Activated CD8-positive, alpha-beta T cell treated with anti-CD3 and anti-CD28 coated beads, Interleukin-2, amount 10 ng/mL, durations not matched to agents 7 days and 5 days (primary cell): ENCODE measurements around the gene UGCG. TPM values are rescaled to one million over a fixed set of nuclear protein-coding genes. Genes with fewer than 3 reads are reported as not detected.

Source experiments
- ATAC-seq: fragments of 150-1000 bp; cut with Tn5 transposase; one replicate; pipeline ENCODE4 v1.10.0; 2021; ENCODE audit warnings: moderate library complexity
- CTCF ChIA-PET: fragments of 350-600 bp; sonication (Branson Sonifier 250); formaldehyde crosslinking; loops from one replicate; lab custom pipeline; 2021; ENCODE audit warnings: antibody characterized with exemption; lab: Charles Lee
- POLR2A ChIA-PET: fragments of 350-600 bp; sonication (Branson Sonifier 250); formaldehyde crosslinking; loops from one replicate; lab custom pipeline; 2021; ENCODE audit warnings: antibody characterized with exemption; lab: Charles Lee
- DNase-seq: peaks from one replicate; pipeline ENCODE4 v3.0.0-alpha.2; 2020
- H3K27ac Mint-ChIP-seq: one replicate; pipeline ENCODE4 v1.8.0; 2021; ENCODE audit warnings: mild to moderate bottlenecking, mixed read lengths
- H3K27me3 Mint-ChIP-seq: one replicate; pipeline ENCODE4 v1.8.0; 2021; ENCODE audit warnings: low read depth, mixed read lengths
- H3K36me3 Mint-ChIP-seq: one replicate; pipeline ENCODE4 v1.8.0; 2021; ENCODE audit warnings: low read depth, mixed read lengths
- H3K4me1 Mint-ChIP-seq: one replicate; pipeline ENCODE4 v1.8.0; 2021; ENCODE audit warnings: low read depth, mixed read lengths
- H3K4me3 Mint-ChIP-seq: one replicate; pipeline ENCODE4 v1.8.0; 2021; ENCODE audit warnings: mild to moderate bottlenecking, mixed read lengths
- H3K9me3 Mint-ChIP-seq: one replicate; pipeline ENCODE4 v1.8.0; 2022; ENCODE audit warnings: mixed read lengths; ENCODE audit not compliant: insufficient read depth
- total RNA-seq, 2 experiments: library from RNA; stranded (reverse); gene quantifications; one replicate each; pipeline ENCODE4 v1.2.3, GENCODE V29; 2021

The UGCG gene
- total RNA-seq, 2 experiments from 2014 or later = 24.6 to 25.4 TPM

- H3K4me3 Mint-ChIP-seq = no peak overlapping the region
- no peak overlapping the region for H3K27ac Mint-ChIP-seq
- ChIA-PET POLR2A (interaction anchor here (0.9 kb wide), 2 partner anchors 9 to 27 kb away, joined by 3 to 5 read pairs; partner anchors contain the start of gene UGCG), CTCF (no interaction called here)
- no peaks in the 10 kb centered on the region for H3K9me3 Mint-ChIP-seq
- no peak for ATAC-seq
- H3K4me1 Mint-ChIP-seq = peaks cover 33% of the 10 kb centered on the region
- H3K27me3 Mint-ChIP-seq = no peaks in the 10 kb centered on the region
- no peak for DNase-seq
- H3K36me3 Mint-ChIP-seq = peaks cover 28% of the 10 kb centered on the region
Observed at GRCh38 chr9:111924281-111924680, 27.7 kb downstream of the UGCG start.

- H3K27ac Mint-ChIP-seq = no peak overlapping the region
- ChIA-PET CTCF (interaction anchor here (1.3 to 2.2 kb wide), 6 partner anchors 10 to 149 kb away, joined by 3 to 9 read pairs (median 4); partner anchors contain the start of gene UGCG), POLR2A (interaction anchor here (0.9 to 2.2 kb wide), 3 partner anchors 9 to 28 kb away, joined by 3 to 10 read pairs (median 7); partner anchors contain the start of gene UGCG)
- ATAC-seq (no peak), DNase-seq (no peak)
- peaks cover 33% of the 10 kb centered on the region for H3K4me1 Mint-ChIP-seq
- H3K4me3 Mint-ChIP-seq = no peak overlapping the region
- H3K9me3 Mint-ChIP-seq = no peaks in the 10 kb centered on the region
- no peaks in the 10 kb centered on the region for H3K27me3 Mint-ChIP-seq
- peaks cover 26% of the 10 kb centered on the region for H3K36me3 Mint-ChIP-seq
Observed at GRCh38 chr9:111925017-111925770, 28.6 kb downstream of the UGCG start.

GRCh38 chr9:111925784-111926183 is 29.2 kb downstream of the UGCG start:
- CTCF ChIA-PET = interaction anchor here (1.3 to 2.2 kb wide), 6 partner anchors 10 to 149 kb away, joined by 3 to 9 read pairs (median 4); partner anchors contain the start of gene UGCG
- POLR2A ChIA-PET = interaction anchor here (0.9 to 2.2 kb wide), 4 partner anchors 9 to 29 kb away, joined by 3 to 10 read pairs (median 6); partner anchors contain the start of gene UGCG
- H3K27ac Mint-ChIP-seq = peak overlapping the region; percentile 57
- H3K36me3 Mint-ChIP-seq = peaks cover 27% of the 10 kb centered on the region
- H3K9me3 Mint-ChIP-seq = no peaks in the 10 kb centered on the region
- H3K27me3 Mint-ChIP-seq = no peaks in the 10 kb centered on the region
- no peak overlapping the region for H3K4me3 Mint-ChIP-seq
- peaks cover 33% of the 10 kb centered on the region for H3K4me1 Mint-ChIP-seq
- DNase-seq (no peak), ATAC-seq (no peak)

GRCh38 chr9:111926421-111926875 is 29.8 kb downstream of the UGCG start:
- ATAC-seq (peak; percentile 97), DNase-seq (peak; percentile 75)
- H3K9me3 Mint-ChIP-seq = no peaks in the 10 kb centered on the region
- H3K4me3 Mint-ChIP-seq = no peak overlapping the region
- ChIA-PET CTCF (interaction anchor here (1.4 to 2.2 kb wide), 5 partner anchors 11 to 148 kb away, joined by 3 to 9 read pairs (median 5); partner anchors contain the start of gene UGCG), POLR2A (interaction anchor here (1.0 to 2.2 kb wide), 4 partner anchors 10 to 29 kb away, joined by 3 to 10 read pairs (median 6); partner anchors contain the start of gene UGCG)
- no peaks in the 10 kb centered on the region for H3K27me3 Mint-ChIP-seq
- peaks cover 33% of the 10 kb centered on the region for H3K4me1 Mint-ChIP-seq
- H3K27ac Mint-ChIP-seq = peak overlapping the region; percentile 85
- H3K36me3 Mint-ChIP-seq = peaks cover 31% of the 10 kb centered on the region

- H3K4me1 Mint-ChIP-seq = peaks cover 33% of the 10 kb centered on the region
- DNase-seq = no peak
- POLR2A ChIA-PET = no interaction called here
- no peak for ATAC-seq
- H3K9me3 Mint-ChIP-seq = no peaks in the 10 kb centered on the region
- H3K36me3 Mint-ChIP-seq = peaks cover 38% of the 10 kb centered on the region
- H3K27me3 Mint-ChIP-seq = no peaks in the 10 kb centered on the region
- H3K4me3 Mint-ChIP-seq = no peak overlapping the region
- CTCF ChIA-PET = interaction anchor here (0.9 to 1.1 kb wide), 4 partner anchors 20 to 146 kb away, joined by 3 read pairs; no protein-coding TSS in a partner anchor
- no peak overlapping the region for H3K27ac Mint-ChIP-seq
Observed at GRCh38 chr9:111928359-111928720, 31.7 kb downstream of the UGCG start.

- Mint-ChIP-seq H3K27ac (no peak overlapping the region), H3K9me3 (no peaks in the 10 kb centered on the region), H3K27me3 (no peaks in the 10 kb centered on the region), H3K36me3 (peaks cover 69% of the 10 kb centered on the region), H3K4me1 (peaks cover 25% of the 10 kb centered on the region), H3K4me3 (no peak overlapping the region)
- ATAC-seq (no peak), DNase-seq (peak; percentile 14)
- POLR2A ChIA-PET = no interaction called here
- CTCF ChIA-PET = interaction anchor here (0.9 to 1.4 kb wide), 3 partner anchors 20 to 163 kb away, joined by 3 read pairs; no protein-coding TSS in a partner anchor
Observed at GRCh38 chr9:111934747-111935146, 38.1 kb downstream of the UGCG start.

- H3K36me3 Mint-ChIP-seq = peaks cover 58% of the 10 kb centered on the region
- DNase-seq (no peak), ATAC-seq (no peak)
- no peaks in the 10 kb centered on the region for H3K9me3 Mint-ChIP-seq
- no peaks in the 10 kb centered on the region for H3K27me3 Mint-ChIP-seq
- H3K4me1 Mint-ChIP-seq = peaks cover 25% of the 10 kb centered on the region
- H3K27ac Mint-ChIP-seq = no peak overlapping the region
- POLR2A ChIA-PET = interaction anchor here (1.5 to 2.5 kb wide), 2 partner anchors 10 to 443 kb away, joined by 3 to 7 read pairs; partner anchors contain the start of gene HSDL2
- H3K4me3 Mint-ChIP-seq = no peak overlapping the region
- CTCF ChIA-PET = interaction anchor here (1.0 to 1.4 kb wide), 3 partner anchors 19 to 138 kb away, joined by 3 to 4 read pairs (median 3); no protein-coding TSS in a partner anchor
Observed at GRCh38 chr9:111936391-111936790, 39.8 kb downstream of the UGCG start.

GRCh38 chr9:111937301-111937700 is 40.7 kb downstream of the UGCG start:
- H3K4me1 Mint-ChIP-seq = peaks cover 25% of the 10 kb centered on the region
- H3K9me3 Mint-ChIP-seq = no peaks in the 10 kb centered on the region
- DNase-seq = no peak
- H3K4me3 Mint-ChIP-seq = no peak overlapping the region
- H3K36me3 Mint-ChIP-seq = peaks cover 53% of the 10 kb centered on the region
- CTCF ChIA-PET = interaction anchor here (1.4 kb wide), 1 partner anchor 40 kb away, joined by 4 read pairs; no protein-coding TSS in a partner anchor
- POLR2A ChIA-PET = interaction anchor here (1.1 to 2.5 kb wide), 3 partner anchors 11 to 442 kb away, joined by 3 to 7 read pairs (median 3); partner anchors contain the start of gene HSDL2
- peak; percentile 28 for ATAC-seq
- H3K27ac Mint-ChIP-seq = peak overlapping the region; percentile 71
- no peaks in the 10 kb centered on the region for H3K27me3 Mint-ChIP-seq

- Mint-ChIP-seq H3K27me3 (no peaks in the 10 kb centered on the region), H3K4me3 (peak overlapping the region; percentile 0), H3K9me3 (no peaks in the 10 kb centered on the region), H3K27ac (peak overlapping the region; percentile 71), H3K36me3 (peaks cover 51% of the 10 kb centered on the region), H3K4me1 (peaks cover 25% of the 10 kb centered on the region)
- ATAC-seq (peak; percentile 75), DNase-seq (peak; percentile 64)
- CTCF ChIA-PET = interaction anchor here (0.7 to 1.4 kb wide), 4 partner anchors 16 to 49 kb away, joined by 3 to 4 read pairs (median 3); no protein-coding TSS in a partner anchor
- POLR2A ChIA-PET = interaction anchor here (1.1 to 2.5 kb wide), 3 partner anchors 12 to 441 kb away, joined by 3 to 7 read pairs (median 3); partner anchors contain the start of gene HSDL2
Observed at GRCh38 chr9:111937781-111938426, 41.3 kb downstream of the UGCG start.

GRCh38 chr9:111938427-111938800 is 41.8 kb downstream of the UGCG start:
- Mint-ChIP-seq H3K27me3 (no peaks in the 10 kb centered on the region), H3K4me3 (no peak overlapping the region), H3K4me1 (peaks cover 23% of the 10 kb centered on the region), H3K9me3 (no peaks in the 10 kb centered on the region), H3K36me3 (peaks cover 48% of the 10 kb centered on the region), H3K27ac (peak overlapping the region; percentile 48)
- ATAC-seq = no peak
- DNase-seq = no peak
- ChIA-PET CTCF (interaction anchor here (0.7 to 1.4 kb wide), 4 partner anchors 15 to 49 kb away, joined by 3 to 4 read pairs (median 3); no protein-coding TSS in a partner anchor), POLR2A (interaction anchor here (2.5 kb wide), 1 partner anchor 12 kb away, joined by 7 read pairs; no protein-coding TSS in a partner anchor)

GRCh38 chr9:111939322-111939721 is 42.7 kb downstream of the UGCG start:
- no peak for DNase-seq
- Mint-ChIP-seq H3K4me1 (peaks cover 23% of the 10 kb centered on the region), H3K36me3 (peaks cover 40% of the 10 kb centered on the region), H3K9me3 (no peaks in the 10 kb centered on the region), H3K27me3 (no peaks in the 10 kb centered on the region), H3K4me3 (no peak overlapping the region), H3K27ac (peak overlapping the region; percentile 48)
- no peak for ATAC-seq
- CTCF ChIA-PET = no interaction called here
- POLR2A ChIA-PET = interaction anchor here (0.7 kb wide), 1 partner anchor 42 kb away, joined by 3 read pairs; the partner anchor contains the start of gene UGCG
